Measurements from ENCODE around the gene ELOVL3.

Gene ELOVL3

DNA sequence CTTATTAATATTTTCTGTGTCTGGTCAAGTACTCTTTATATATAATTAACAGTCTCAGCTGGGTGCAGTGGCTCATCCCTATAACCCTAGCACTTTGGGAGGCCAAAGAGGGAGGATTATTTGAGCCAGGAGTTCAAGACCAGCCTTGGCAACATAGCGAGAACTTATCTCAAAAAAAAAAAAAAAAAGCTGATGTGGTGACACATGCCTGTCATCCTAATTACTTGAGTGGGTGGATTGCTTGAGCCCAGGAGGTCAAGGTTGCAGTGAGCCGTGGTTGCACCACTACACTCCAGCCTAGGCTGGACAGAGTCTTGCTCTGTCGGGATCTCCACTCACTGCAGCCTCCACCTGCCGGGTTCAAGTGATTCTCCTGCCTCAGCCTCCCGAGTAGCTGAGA is 6.7 kb upstream of the ELOVL3 start:
- Histone ChIP-seq H3K4me1 (ENCODE audit: control insufficient read depth, low read depth, low read length) (no peaks in the 10 kb centered on the region), H3K23ac (ENCODE audit: low read length) (no peak overlapping the region), H3K4ac (ENCODE audit: low read depth, low read length) (no peak overlapping the region), H3K79me1 (ENCODE audit: low read length) (no peaks in the 10 kb centered on the region), H4K5ac (ENCODE audit: low read length) (no peak overlapping the region), H2AK5ac (ENCODE audit: low read length) (no peak overlapping the region), H3K4me3 (ENCODE audit: low read length) (no peak overlapping the region), H3K9ac (ENCODE audit: low read length) (no peak overlapping the region), H2BK15ac (replicated peaks; ENCODE audit: low read depth) (no peak overlapping the region), H3K27ac (ENCODE audit: low read depth, low read length) (no peak overlapping the region), H2BK120ac (ENCODE audit: low read depth, low read length) (no peak overlapping the region), H3K56ac (ENCODE audit: low read length) (no peak overlapping the region), H2BK5ac (ENCODE audit: low read length) (no peak overlapping the region), H3K36me3 (ENCODE audit: control insufficient read depth, insufficient read depth, low read length) (no peaks in the 10 kb centered on the region), H3K27me3 (ENCODE audit: insufficient read depth, low read length, poor library complexity) (no peaks in the 10 kb centered on the region), H3K79me2 (ENCODE audit: control insufficient read depth, insufficient read depth, low read length) (no peaks in the 10 kb centered on the region), H4K8ac (ENCODE audit: low read depth, low read length) (no peak overlapping the region), H3K18ac (ENCODE audit: low read length) (no peak overlapping the region), H3K4me2 (ENCODE audit: low read length) (no peak overlapping the region)
- DNase-seq, result no peak
- no CpG with 5 or more reads among the region's 5 CpGs for WGBS (ENCODE audit: extremely low coverage, insufficient coverage, low lambda C conversion rate)

DNA sequence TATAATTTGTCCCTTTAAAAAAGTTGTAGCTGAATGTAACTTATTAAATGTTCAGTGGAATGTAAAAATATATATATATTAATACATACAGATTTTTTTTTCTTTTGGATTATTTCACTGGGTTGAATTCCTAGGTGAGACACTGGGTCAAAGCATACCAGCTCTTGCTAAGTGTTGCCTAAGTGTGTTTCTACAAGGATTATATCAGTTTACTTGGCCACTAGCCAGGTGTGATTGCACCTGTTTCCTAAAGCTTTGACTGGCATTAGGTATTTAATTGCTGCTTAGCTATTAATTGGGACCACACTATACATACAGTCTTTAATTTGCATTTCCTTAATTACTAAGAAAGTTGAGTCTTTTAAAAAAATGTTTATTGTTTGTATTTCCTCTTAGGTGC is 5.5 kb upstream of the ELOVL3 start:
- Histone ChIP-seq H2AK5ac (ENCODE audit: low read length) (no peak overlapping the region), H3K4me3 (ENCODE audit: low read length) (no peak overlapping the region), H2BK15ac (replicated peaks; ENCODE audit: low read depth) (no peak overlapping the region), H3K23ac (ENCODE audit: low read length) (no peak overlapping the region), H3K18ac (ENCODE audit: low read length) (no peak overlapping the region), H3K79me2 (ENCODE audit: control insufficient read depth, insufficient read depth, low read length) (no peaks in the 10 kb centered on the region), H3K56ac (ENCODE audit: low read length) (no peak overlapping the region), H3K4me1 (ENCODE audit: control insufficient read depth, low read depth, low read length) (no peaks in the 10 kb centered on the region), H2BK5ac (ENCODE audit: low read length) (no peak overlapping the region), H4K8ac (ENCODE audit: low read depth, low read length) (no peak overlapping the region), H3K4ac (ENCODE audit: low read depth, low read length) (no peak overlapping the region), H3K9ac (ENCODE audit: low read length) (no peak overlapping the region), H3K4me2 (ENCODE audit: low read length) (no peak overlapping the region), H3K79me1 (ENCODE audit: low read length) (no peaks in the 10 kb centered on the region), H2BK120ac (ENCODE audit: low read depth, low read length) (no peak overlapping the region), H3K27me3 (ENCODE audit: insufficient read depth, low read length, poor library complexity) (no peaks in the 10 kb centered on the region), H3K36me3 (ENCODE audit: control insufficient read depth, insufficient read depth, low read length) (no peaks in the 10 kb centered on the region), H3K27ac (ENCODE audit: low read depth, low read length) (no peak overlapping the region), H4K5ac (ENCODE audit: low read length) (no peak overlapping the region)
- DNase-seq, result no peak

- Histone ChIP-seq H3K56ac (ENCODE audit: low read length) (no peak overlapping the region), H3K23ac (ENCODE audit: low read length) (no peak overlapping the region), H3K18ac (ENCODE audit: low read length) (no peak overlapping the region), H3K9ac (ENCODE audit: low read length) (no peak overlapping the region), H2BK5ac (ENCODE audit: low read length) (no peak overlapping the region), H3K36me3 (ENCODE audit: control insufficient read depth, insufficient read depth, low read length) (no peaks in the 10 kb centered on the region), H3K79me1 (ENCODE audit: low read length) (no peaks in the 10 kb centered on the region), H3K4me2 (ENCODE audit: low read length) (no peak overlapping the region), H2BK15ac (replicated peaks; ENCODE audit: low read depth) (no peak overlapping the region), H4K8ac (ENCODE audit: low read depth, low read length) (no peak overlapping the region), H3K4me1 (ENCODE audit: control insufficient read depth, low read depth, low read length) (no peaks in the 10 kb centered on the region), H3K4me3 (ENCODE audit: low read length) (no peak overlapping the region), H3K79me2 (ENCODE audit: control insufficient read depth, insufficient read depth, low read length) (no peaks in the 10 kb centered on the region), H3K27me3 (ENCODE audit: insufficient read depth, low read length, poor library complexity) (peaks cover 13% of the 10 kb centered on the region), H4K5ac (ENCODE audit: low read length) (no peak overlapping the region), H2AK5ac (ENCODE audit: low read length) (no peak overlapping the region), H3K27ac (ENCODE audit: low read depth, low read length) (no peak overlapping the region), H2BK120ac (ENCODE audit: low read depth, low read length) (no peak overlapping the region), H3K4ac (ENCODE audit: low read depth, low read length) (no peak overlapping the region)
- DNase-seq, result no peak
- WGBS (ENCODE audit: extremely low coverage, insufficient coverage, low lambda C conversion rate), result no CpG with 5 or more reads among the region's 5 CpGs
Observed at GRCh38 chr10:102222797-102223196, 3.3 kb upstream of the ELOVL3 start.

DNA sequence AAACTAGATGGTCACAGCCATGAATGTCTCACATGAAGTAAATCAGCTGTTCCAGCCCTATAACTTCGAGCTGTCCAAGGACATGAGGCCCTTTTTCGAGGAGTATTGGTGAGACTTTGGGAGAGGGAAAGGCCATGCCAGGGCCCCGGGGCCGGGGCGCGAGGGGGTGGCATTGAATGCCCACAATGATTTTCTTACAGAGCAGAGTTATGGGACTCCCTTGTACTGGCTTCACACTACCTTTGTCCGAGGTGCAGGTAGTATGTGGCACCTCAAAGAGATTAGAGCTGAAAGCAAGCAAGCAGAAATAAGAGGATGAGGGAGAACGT is 407 bp downstream of the ELOVL3 start:
- no peak overlapping the region for H2BK15ac ChIP-seq (replicated peaks; ENCODE audit: low read depth)
- H3K4me1 ChIP-seq (ENCODE audit: control insufficient read depth, low read depth, low read length), result no peaks in the 10 kb centered on the region
- no peak overlapping the region for H3K23ac ChIP-seq (ENCODE audit: low read length)
- DNase-seq, result no peak
- H3K4ac ChIP-seq (ENCODE audit: low read depth, low read length), result no peak overlapping the region
- no peak overlapping the region for H3K56ac ChIP-seq (ENCODE audit: low read length)
- no peak overlapping the region for H4K5ac ChIP-seq (ENCODE audit: low read length)
- no peaks in the 10 kb centered on the region for H3K36me3 ChIP-seq (ENCODE audit: control insufficient read depth, insufficient read depth, low read length)
- H3K79me2 ChIP-seq (ENCODE audit: control insufficient read depth, insufficient read depth, low read length), result no peaks in the 10 kb centered on the region
- H3K4me2 ChIP-seq (ENCODE audit: low read length), result no peak overlapping the region
- no peak overlapping the region for H2BK5ac ChIP-seq (ENCODE audit: low read length)
- H2AK5ac ChIP-seq (ENCODE audit: low read length), result no peak overlapping the region
- no peak overlapping the region for H4K8ac ChIP-seq (ENCODE audit: low read depth, low read length)
- no peak overlapping the region for H3K27ac ChIP-seq (ENCODE audit: low read depth, low read length)
- H2BK120ac ChIP-seq (ENCODE audit: low read depth, low read length), result no peak overlapping the region
- H3K9ac ChIP-seq (ENCODE audit: low read length), result no peak overlapping the region
- no CpG with 5 or more reads among the region's 8 CpGs for WGBS (ENCODE audit: extremely low coverage, insufficient coverage, low lambda C conversion rate)
- H3K27me3 ChIP-seq (ENCODE audit: insufficient read depth, low read length, poor library complexity), result peaks cover 17% of the 10 kb centered on the region
- no peak overlapping the region for H3K18ac ChIP-seq (ENCODE audit: low read length)
- no peak overlapping the region for H3K4me3 ChIP-seq (ENCODE audit: low read length)
- H3K79me1 ChIP-seq (ENCODE audit: low read length), result no peaks in the 10 kb centered on the region

DNA sequence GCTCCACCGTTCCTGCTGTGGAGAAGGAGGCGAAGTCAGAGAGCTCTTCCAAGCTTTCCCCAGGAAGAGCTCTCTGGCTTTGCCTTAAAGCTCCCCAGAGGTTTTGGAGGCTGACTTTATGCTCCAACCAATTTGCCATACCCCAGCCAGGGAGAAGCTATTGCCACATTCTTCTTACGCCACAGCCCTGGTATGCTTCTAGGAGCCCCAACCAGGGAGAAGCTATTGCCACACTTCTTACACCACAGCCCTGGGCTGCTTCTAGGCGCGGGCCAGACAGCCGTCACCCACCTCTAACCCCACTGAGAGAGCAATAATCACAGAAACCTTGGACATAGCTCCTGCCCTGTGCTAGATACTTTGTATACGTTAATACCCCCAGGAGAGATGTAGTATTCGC is 951 bp downstream of the ELOVL3 start:
- H2AK5ac ChIP-seq (ENCODE audit: low read length), result no peak overlapping the region
- WGBS (ENCODE audit: extremely low coverage, insufficient coverage, low lambda C conversion rate), result no CpG with 5 or more reads among the region's 8 CpGs
- H3K27me3 ChIP-seq (ENCODE audit: insufficient read depth, low read length, poor library complexity), result peaks cover 20% of the 10 kb centered on the region
- no peak overlapping the region for H3K56ac ChIP-seq (ENCODE audit: low read length)
- no peak overlapping the region for H3K4me2 ChIP-seq (ENCODE audit: low read length)
- no peak overlapping the region for H2BK15ac ChIP-seq (replicated peaks; ENCODE audit: low read depth)
- no peak overlapping the region for H3K4ac ChIP-seq (ENCODE audit: low read depth, low read length)
- H2BK120ac ChIP-seq (ENCODE audit: low read depth, low read length), result no peak overlapping the region
- H4K5ac ChIP-seq (ENCODE audit: low read length), result no peak overlapping the region
- H3K4me1 ChIP-seq (ENCODE audit: control insufficient read depth, low read depth, low read length), result no peaks in the 10 kb centered on the region
- H3K23ac ChIP-seq (ENCODE audit: low read length), result no peak overlapping the region
- DNase-seq, result no peak
- no peak overlapping the region for H4K8ac ChIP-seq (ENCODE audit: low read depth, low read length)
- H3K9ac ChIP-seq (ENCODE audit: low read length), result no peak overlapping the region
- no peak overlapping the region for H3K18ac ChIP-seq (ENCODE audit: low read length)
- no peaks in the 10 kb centered on the region for H3K36me3 ChIP-seq (ENCODE audit: control insufficient read depth, insufficient read depth, low read length)
- no peaks in the 10 kb centered on the region for H3K79me1 ChIP-seq (ENCODE audit: low read length)
- no peak overlapping the region for H3K27ac ChIP-seq (ENCODE audit: low read depth, low read length)
- no peaks in the 10 kb centered on the region for H3K79me2 ChIP-seq (ENCODE audit: control insufficient read depth, insufficient read depth, low read length)
- H3K4me3 ChIP-seq (ENCODE audit: low read length), result no peak overlapping the region
- no peak overlapping the region for H2BK5ac ChIP-seq (ENCODE audit: low read length)

DNA sequence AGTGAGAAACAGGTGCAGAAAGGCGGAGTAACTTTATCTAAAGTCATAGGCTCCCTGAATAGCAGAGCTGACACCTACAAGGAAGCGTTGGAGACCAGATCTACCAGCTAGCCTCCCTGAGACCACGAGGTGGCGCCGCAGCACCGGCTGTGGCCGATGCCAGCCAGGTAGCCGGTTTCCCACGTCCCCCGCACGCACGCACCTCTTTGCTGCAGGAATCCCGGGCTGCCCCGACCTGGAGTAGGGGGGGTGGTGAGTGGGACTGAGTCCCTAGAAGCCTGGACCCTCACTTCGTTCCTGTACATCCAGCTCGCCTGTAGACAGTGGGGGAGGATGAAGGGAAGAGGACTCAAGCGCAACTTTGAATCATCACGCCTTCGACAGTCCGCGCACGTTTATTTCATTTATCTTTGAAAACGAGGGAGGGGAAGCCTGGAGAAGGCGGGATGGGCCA is 3.7 kb downstream of the ELOVL3 start:
- Histone ChIP-seq H3K18ac (ENCODE audit: low read length) (no peak overlapping the region), H2BK5ac (ENCODE audit: low read length) (no peak overlapping the region), H3K4me3 (ENCODE audit: low read length) (no peak overlapping the region), H3K27ac (ENCODE audit: low read depth, low read length) (no peak overlapping the region), H2AK5ac (ENCODE audit: low read length) (no peak overlapping the region), H4K5ac (ENCODE audit: low read length) (no peak overlapping the region), H3K27me3 (ENCODE audit: insufficient read depth, low read length, poor library complexity) (peaks cover 31% of the 10 kb centered on the region), H3K4me1 (ENCODE audit: control insufficient read depth, low read depth, low read length) (no peaks in the 10 kb centered on the region), H3K79me2 (ENCODE audit: control insufficient read depth, insufficient read depth, low read length) (no peaks in the 10 kb centered on the region), H3K9ac (ENCODE audit: low read length) (peak overlapping the region; percentile 1), H4K8ac (ENCODE audit: low read depth, low read length) (no peak overlapping the region), H3K79me1 (ENCODE audit: low read length) (no peaks in the 10 kb centered on the region), H3K36me3 (ENCODE audit: control insufficient read depth, insufficient read depth, low read length) (no peaks in the 10 kb centered on the region), H3K23ac (ENCODE audit: low read length) (no peak overlapping the region), H2BK15ac (replicated peaks; ENCODE audit: low read depth) (no peak overlapping the region), H3K4me2 (ENCODE audit: low read length) (peak overlapping the region; percentile 93), H2BK120ac (ENCODE audit: low read depth, low read length) (no peak overlapping the region), H3K4ac (ENCODE audit: low read depth, low read length) (no peak overlapping the region), H3K56ac (ENCODE audit: low read length) (no peak overlapping the region)
- WGBS (ENCODE audit: extremely low coverage, insufficient coverage, low lambda C conversion rate), result no CpG with 5 or more reads among the region's 24 CpGs
- DNase-seq, result peak; percentile 84

All from mesendoderm (in vitro differentiated cells).